ENCODE results near the gene CACNG4.

Gene CACNG4

DNA sequence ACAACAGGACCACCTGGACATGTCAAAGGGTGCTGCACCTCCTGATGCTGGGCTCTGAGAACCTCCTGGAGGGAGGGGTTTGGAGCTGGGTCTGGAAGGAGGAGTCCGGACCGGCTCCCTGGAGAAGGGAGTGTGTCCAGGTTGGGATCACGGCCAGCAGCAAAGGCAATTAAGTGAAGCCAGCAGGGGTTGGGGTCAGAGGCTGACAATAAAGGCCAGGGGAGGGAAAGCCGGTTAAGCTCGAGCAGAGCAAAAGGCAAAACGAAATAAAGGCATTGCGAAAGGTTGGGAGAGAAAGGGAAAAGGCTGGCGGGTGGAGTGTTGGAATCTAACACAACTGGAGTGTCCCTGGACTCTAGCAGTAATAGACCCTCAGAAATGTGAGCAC is 992 bp upstream of the CACNG4 start:
- peaks cover 5% of the 10 kb centered on the region for H3K4me1 ChIP-seq (ENCODE audit: control insufficient read depth, insufficient read depth, low read length)
- H3K27me3 ChIP-seq (ENCODE audit: control insufficient read depth, insufficient read depth, low read length): peaks cover 14% of the 10 kb centered on the region; the same call in 1 of the 2 replicates
- no peaks in the 10 kb centered on the region for H3K36me3 ChIP-seq (ENCODE audit: control insufficient read depth, insufficient read depth, low read length)
- H3K9me3 ChIP-seq (ENCODE audit: control insufficient read depth, insufficient read depth, low read length): no peaks in the 10 kb centered on the region
- DNase-seq (ENCODE audit: low read depth, low spot score): no peak
- WGBS (ENCODE audit: insufficient coverage, insufficient read length): no CpG with 5 or more reads among the region's 8 CpGs
- H3K27ac ChIP-seq (ENCODE audit: low read length): no peak overlapping the region
- peak overlapping the region; percentile 84; the same call in 1 of the 2 replicates for H3K4me3 ChIP-seq (ENCODE audit: low read length)

DNA sequence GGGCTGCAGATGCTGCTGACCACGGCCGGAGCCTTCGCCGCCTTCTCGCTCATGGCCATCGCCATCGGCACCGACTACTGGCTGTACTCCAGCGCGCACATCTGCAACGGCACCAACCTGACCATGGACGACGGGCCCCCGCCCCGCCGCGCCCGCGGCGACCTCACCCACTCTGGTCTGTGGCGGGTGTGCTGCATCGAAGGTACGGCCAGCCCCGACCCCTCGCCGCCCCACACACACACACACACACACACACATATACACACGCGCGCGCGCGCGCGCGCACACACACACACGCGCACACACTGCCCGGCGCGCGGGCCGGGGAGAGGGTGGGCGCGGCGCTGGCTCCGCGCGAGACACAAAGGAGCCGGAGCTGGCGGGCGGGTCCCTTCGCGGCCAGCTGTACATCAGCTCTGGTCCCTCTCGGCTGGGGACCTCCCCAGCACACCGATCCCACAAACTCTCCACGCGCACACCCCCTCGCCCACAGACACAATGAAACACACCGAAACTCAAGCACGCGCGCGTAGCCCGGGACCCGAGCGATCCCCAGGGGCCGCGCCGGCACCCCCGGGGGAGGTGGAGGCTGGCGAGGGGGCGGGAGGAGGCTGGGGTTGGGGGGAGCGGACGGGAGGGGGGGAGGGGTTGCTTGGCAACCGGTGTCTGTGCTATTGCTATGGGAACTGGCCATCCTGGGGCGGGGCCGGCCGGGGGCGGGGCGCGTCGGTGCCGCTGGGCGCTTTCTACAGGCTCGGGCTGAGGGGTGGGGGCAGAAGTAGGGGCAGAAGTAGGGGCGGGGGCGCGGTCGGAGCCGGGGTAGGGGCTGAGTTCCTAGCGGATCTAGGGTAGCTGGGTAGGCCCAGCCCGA is 658 bp downstream of the CACNG4 start:
- Histone ChIP-seq H3K27ac (ENCODE audit: low read length) (no peak overlapping the region), H3K27me3 (ENCODE audit: control insufficient read depth, insufficient read depth, low read length) (peaks cover 14% of the 10 kb centered on the region; the same call in 1 of the 2 replicates)
- no peak for DNase-seq (ENCODE audit: low read depth, low spot score)

DNA sequence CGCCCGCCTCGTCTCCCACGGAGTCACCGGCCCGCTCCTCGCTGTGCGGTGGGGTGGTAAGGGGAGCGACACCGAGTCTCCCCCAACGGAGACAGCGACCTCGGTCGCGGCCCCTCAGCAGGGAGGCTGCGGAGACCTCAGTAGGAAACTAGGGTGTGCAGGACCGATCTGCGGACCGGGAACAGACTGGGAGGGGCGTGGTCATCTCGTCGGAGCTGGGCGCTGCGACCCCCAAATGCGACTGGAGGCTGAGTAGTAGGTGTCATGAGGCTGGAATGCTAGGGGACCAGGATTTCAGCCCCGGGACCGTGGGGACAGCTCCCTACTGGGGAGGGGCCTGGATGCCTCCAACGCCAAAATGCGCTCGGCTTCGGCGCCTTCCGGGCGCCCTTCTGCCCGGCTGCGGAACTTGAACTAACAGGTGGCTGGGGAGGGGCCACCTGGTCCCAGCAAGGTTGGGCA is 1.3 kb downstream of the CACNG4 start:
- H3K27ac ChIP-seq (ENCODE audit: low read length): no peak overlapping the region
- H3K27me3 ChIP-seq (ENCODE audit: control insufficient read depth, insufficient read depth, low read length): peaks cover 14% of the 10 kb centered on the region; the same call in 1 of the 2 replicates
- peaks cover 5% of the 10 kb centered on the region for H3K4me1 ChIP-seq (ENCODE audit: control insufficient read depth, insufficient read depth, low read length)
- DNase-seq (ENCODE audit: low read depth, low spot score): no peak
- H3K4me3 ChIP-seq (ENCODE audit: low read length): peak overlapping the region; percentile 72; the same call in 1 of the 2 replicates
- no peaks in the 10 kb centered on the region for H3K36me3 ChIP-seq (ENCODE audit: control insufficient read depth, insufficient read depth, low read length)
- no peaks in the 10 kb centered on the region for H3K9me3 ChIP-seq (ENCODE audit: control insufficient read depth, insufficient read depth, low read length)
- no CpG with 5 or more reads among the region's 36 CpGs for WGBS (ENCODE audit: insufficient coverage, insufficient read length)

More for the DNA sequence above, 658 bp downstream of the CACNG4 start:
- Histone ChIP-seq H3K9me3 (ENCODE audit: control insufficient read depth, insufficient read depth, low read length) (no peaks in the 10 kb centered on the region), H3K36me3 (ENCODE audit: control insufficient read depth, insufficient read depth, low read length) (no peaks in the 10 kb centered on the region), H3K4me3 (ENCODE audit: low read length) (peak overlapping the region; percentile 84; the same call in 1 of the 2 replicates), H3K4me1 (ENCODE audit: control insufficient read depth, insufficient read depth, low read length) (peaks cover 5% of the 10 kb centered on the region)
- WGBS (ENCODE audit: insufficient coverage, insufficient read length): no CpG with 5 or more reads among the region's 92 CpGs

DNA sequence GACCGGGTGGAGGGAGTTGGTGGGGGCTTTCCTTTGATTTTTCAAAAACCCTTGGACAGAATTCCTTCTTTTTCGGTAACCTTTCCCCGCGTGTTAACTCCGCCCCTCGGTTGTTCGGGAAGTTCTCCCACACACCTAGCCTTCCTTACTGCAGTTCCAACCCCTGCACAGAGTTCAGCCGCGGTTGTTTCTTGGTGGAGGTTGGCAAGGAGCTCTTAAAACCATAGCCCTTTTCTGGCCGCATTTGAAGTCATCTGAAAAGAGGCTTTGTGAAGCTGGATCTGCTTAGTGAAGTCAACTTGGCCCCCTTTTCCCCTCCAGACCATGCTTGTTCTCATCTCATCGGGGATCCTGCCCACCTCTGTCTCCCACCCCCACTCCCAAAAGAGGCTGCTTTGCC is 1.8 kb downstream of the CACNG4 start:
- Histone ChIP-seq H3K9me3 (ENCODE audit: control insufficient read depth, insufficient read depth, low read length) (no peaks in the 10 kb centered on the region), H3K27ac (ENCODE audit: low read length) (no peak overlapping the region), H3K4me3 (ENCODE audit: low read length) (peak overlapping the region; percentile 72; the same call in 1 of the 2 replicates), H3K27me3 (ENCODE audit: control insufficient read depth, insufficient read depth, low read length) (peaks cover 14% of the 10 kb centered on the region; the same call in 1 of the 2 replicates), H3K36me3 (ENCODE audit: control insufficient read depth, insufficient read depth, low read length) (no peaks in the 10 kb centered on the region), H3K4me1 (ENCODE audit: control insufficient read depth, insufficient read depth, low read length) (peaks cover 5% of the 10 kb centered on the region)
- no peak for DNase-seq (ENCODE audit: low read depth, low spot score)
- WGBS (ENCODE audit: insufficient coverage, insufficient read length): no CpG with 5 or more reads among the region's 11 CpGs

DNA sequence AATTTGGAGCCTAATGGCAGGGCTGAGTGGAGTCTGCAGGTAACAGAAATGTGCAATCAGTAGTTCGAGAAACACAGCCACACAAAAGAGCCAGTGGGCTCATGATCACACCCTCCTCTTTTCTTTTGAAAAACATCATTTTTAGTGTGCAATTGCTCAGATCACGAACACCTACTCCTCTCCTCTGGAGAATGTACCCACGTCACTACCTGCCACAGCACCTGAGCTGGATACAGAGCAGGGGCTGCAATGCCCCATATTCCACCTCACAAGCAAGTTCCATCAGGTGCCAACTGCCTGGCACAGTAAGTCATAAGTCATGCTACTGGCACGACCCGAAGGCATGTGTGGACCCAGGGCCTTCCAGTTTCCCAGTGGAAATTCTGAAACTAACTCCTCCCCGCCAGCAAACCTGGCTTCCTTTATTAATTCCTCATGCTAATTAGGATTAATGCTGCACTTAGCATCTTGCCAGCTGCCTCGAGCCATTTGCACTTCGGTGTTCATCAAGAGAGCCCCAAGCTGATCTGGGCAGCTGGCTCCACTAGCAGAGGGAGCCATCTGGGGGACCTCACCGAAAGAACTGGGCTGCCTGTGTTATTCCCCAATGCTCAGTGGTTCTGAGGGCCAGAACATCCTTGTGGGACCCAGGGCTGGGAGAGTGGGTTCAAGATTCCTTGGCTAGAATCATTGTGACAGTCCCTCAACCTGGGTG is 2.4 kb downstream of the CACNG4 start:
- WGBS (ENCODE audit: insufficient coverage, insufficient read length): no CpG with 5 or more reads among the region's 9 CpGs
- peaks cover 5% of the 10 kb centered on the region for H3K4me1 ChIP-seq (ENCODE audit: control insufficient read depth, insufficient read depth, low read length)
- no peak overlapping the region for H3K4me3 ChIP-seq (ENCODE audit: low read length)
- H3K36me3 ChIP-seq (ENCODE audit: control insufficient read depth, insufficient read depth, low read length): no peaks in the 10 kb centered on the region
- no peaks in the 10 kb centered on the region for H3K9me3 ChIP-seq (ENCODE audit: control insufficient read depth, insufficient read depth, low read length)
- H3K27me3 ChIP-seq (ENCODE audit: control insufficient read depth, insufficient read depth, low read length): peaks cover 14% of the 10 kb centered on the region; the same call in 1 of the 2 replicates
- no peak overlapping the region for H3K27ac ChIP-seq (ENCODE audit: low read length)
- DNase-seq (ENCODE audit: low read depth, low spot score): no peak

DNA sequence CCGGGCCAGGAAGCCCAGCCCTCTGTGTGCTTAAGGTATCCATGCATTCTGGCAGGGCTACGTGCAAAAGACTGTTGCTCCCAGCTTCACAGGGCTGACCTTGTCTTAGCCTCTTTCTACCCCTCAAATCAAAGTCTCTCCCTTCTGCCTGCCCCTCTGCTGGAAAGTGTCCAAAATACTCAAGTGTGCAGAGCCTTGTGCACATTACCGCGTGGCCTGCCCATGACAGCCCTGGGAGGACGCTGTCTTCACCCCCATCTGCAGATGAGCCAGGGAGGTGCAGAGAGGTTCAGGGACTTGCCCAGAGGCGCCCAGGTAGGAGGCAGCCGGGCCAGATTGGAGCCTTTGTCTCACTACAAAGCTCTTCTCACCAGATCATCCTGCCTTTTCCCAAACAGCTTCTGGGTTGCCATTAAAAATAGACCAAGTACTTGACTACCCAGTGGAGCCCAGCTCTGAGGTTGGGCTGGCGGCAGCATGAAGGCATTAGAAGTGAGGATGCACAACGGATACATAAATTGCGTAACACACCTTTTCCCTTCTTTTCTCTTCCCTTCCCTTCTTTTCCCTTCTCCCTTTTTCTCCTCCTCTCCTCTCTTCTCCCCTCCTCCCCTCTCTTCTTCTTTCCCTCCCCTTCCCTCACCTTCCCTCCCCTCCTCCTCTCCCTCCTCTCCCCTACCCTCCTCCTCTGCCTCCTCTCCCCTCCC is 3.5 kb downstream of the CACNG4 start:
- H3K27me3 ChIP-seq (ENCODE audit: control insufficient read depth, insufficient read depth, low read length): peaks cover 14% of the 10 kb centered on the region; the same call in 1 of the 2 replicates
- no CpG with 5 or more reads among the region's 10 CpGs for WGBS (ENCODE audit: insufficient coverage, insufficient read length)

DNA sequence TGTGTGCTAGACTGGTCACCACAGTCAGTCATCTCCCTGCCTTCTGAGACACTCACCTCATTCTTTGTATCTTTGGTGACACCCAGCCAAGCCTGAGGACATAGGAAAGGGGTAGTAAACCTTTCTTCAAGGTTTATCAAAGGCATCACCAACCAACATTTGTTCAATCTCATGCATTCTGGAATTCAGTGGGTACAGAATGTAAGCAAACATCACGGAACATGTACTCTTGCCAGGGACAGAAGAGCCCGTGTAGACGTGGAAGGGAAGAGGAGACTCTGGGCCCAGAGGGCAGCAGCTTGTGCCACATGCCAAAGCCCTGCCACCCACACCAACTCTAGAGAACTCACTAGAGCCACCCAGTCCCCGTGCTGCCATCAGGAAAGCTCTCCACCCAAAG is 4.4 kb downstream of the CACNG4 start:
- no peaks in the 10 kb centered on the region for H3K36me3 ChIP-seq (ENCODE audit: control insufficient read depth, insufficient read depth, low read length)
- WGBS (ENCODE audit: insufficient coverage, insufficient read length): no CpG with 5 or more reads among the region's 4 CpGs
- no peak overlapping the region for H3K27ac ChIP-seq (ENCODE audit: low read length)
- DNase-seq (ENCODE audit: low read depth, low spot score): no peak
- H3K27me3 ChIP-seq (ENCODE audit: control insufficient read depth, insufficient read depth, low read length): peaks cover 8% of the 10 kb centered on the region; the same call in 1 of the 2 replicates
- no peaks in the 10 kb centered on the region for H3K9me3 ChIP-seq (ENCODE audit: control insufficient read depth, insufficient read depth, low read length)
- H3K4me1 ChIP-seq (ENCODE audit: control insufficient read depth, insufficient read depth, low read length): peaks cover 2% of the 10 kb centered on the region
- H3K4me3 ChIP-seq (ENCODE audit: low read length): no peak overlapping the region

More for the DNA sequence above, 3.5 kb downstream of the CACNG4 start:
- H3K4me3 ChIP-seq (ENCODE audit: low read length): no peak overlapping the region
- no peak overlapping the region for H3K27ac ChIP-seq (ENCODE audit: low read length)
- no peak for DNase-seq (ENCODE audit: low read depth, low spot score)
- peaks cover 5% of the 10 kb centered on the region for H3K4me1 ChIP-seq (ENCODE audit: control insufficient read depth, insufficient read depth, low read length)
- no peaks in the 10 kb centered on the region for H3K36me3 ChIP-seq (ENCODE audit: control insufficient read depth, insufficient read depth, low read length)
- H3K9me3 ChIP-seq (ENCODE audit: control insufficient read depth, insufficient read depth, low read length): no peaks in the 10 kb centered on the region

DNA sequence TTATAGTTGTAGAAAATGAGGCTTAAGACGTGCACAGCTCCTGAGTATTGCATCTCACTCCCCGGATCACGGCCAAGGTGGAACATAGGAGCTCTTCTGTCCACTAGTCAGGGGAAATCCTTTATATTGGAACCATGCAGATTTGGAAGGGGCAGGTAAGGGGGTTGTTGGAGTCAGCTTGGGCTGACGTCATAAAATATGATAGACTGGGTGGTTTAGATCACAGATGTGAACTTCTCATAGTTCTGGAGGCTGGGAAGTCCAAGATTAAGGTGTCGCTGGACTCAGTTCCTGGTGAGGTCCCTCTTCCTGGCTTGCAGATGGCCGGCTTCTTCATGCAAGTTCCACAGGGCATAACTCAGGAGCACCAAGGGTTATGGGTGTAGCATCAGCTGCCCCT is 5.6 kb downstream of the CACNG4 start:
- no peaks in the 10 kb centered on the region for H3K9me3 ChIP-seq (ENCODE audit: control insufficient read depth, insufficient read depth, low read length)
- H3K27me3 ChIP-seq (ENCODE audit: control insufficient read depth, insufficient read depth, low read length): peaks cover 7% of the 10 kb centered on the region; the same call in 1 of the 2 replicates
- no peak for DNase-seq (ENCODE audit: low read depth, low spot score)
- no peak overlapping the region for H3K4me3 ChIP-seq (ENCODE audit: low read length)
- no CpG with 5 or more reads among the region's 6 CpGs for whole genome bisulfite sequencing (ENCODE audit: insufficient coverage, insufficient read length)
- H3K36me3 ChIP-seq (ENCODE audit: control insufficient read depth, insufficient read depth, low read length): no peaks in the 10 kb centered on the region
- no peak overlapping the region for H3K27ac ChIP-seq (ENCODE audit: low read length)
- H3K4me1 ChIP-seq (ENCODE audit: control insufficient read depth, insufficient read depth, low read length): peaks cover 1% of the 10 kb centered on the region; the same call in 1 of the 2 replicates

DNA sequence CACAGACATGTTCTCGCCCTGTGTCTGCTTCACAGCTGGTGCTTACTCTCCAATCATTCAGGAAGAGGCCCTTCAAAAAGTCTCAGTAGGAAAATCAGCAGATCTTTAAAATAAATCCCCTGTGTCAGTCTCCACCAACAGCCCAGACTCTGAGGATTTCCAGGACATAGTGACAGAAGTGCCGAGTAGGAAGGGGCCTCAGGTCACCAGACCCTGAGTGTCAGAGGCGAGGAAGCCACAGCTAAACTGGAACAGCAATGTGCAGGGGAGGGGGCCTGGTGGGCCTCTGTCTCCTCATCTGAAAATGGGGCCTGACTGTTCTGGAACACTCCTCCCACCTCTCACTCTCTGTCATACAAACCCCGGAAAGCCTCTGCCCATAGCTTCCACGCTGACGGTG is 6.3 kb downstream of the CACNG4 start:
- Histone ChIP-seq H3K36me3 (ENCODE audit: control insufficient read depth, insufficient read depth, low read length) (no peaks in the 10 kb centered on the region), H3K4me3 (ENCODE audit: low read length) (no peak overlapping the region), H3K4me1 (ENCODE audit: control insufficient read depth, insufficient read depth, low read length) (peaks cover under 1% of the 10 kb centered on the region; the same call in 1 of the 2 replicates), H3K27me3 (ENCODE audit: control insufficient read depth, insufficient read depth, low read length) (peaks cover 6% of the 10 kb centered on the region; the same call in 1 of the 2 replicates), H3K27ac (ENCODE audit: low read length) (no peak overlapping the region), H3K9me3 (ENCODE audit: control insufficient read depth, insufficient read depth, low read length) (no peaks in the 10 kb centered on the region)
- no CpG with 5 or more reads among the region's 6 CpGs for WGBS (ENCODE audit: insufficient coverage, insufficient read length)
- no peak for DNase-seq (ENCODE audit: low read depth, low spot score)

DNA sequence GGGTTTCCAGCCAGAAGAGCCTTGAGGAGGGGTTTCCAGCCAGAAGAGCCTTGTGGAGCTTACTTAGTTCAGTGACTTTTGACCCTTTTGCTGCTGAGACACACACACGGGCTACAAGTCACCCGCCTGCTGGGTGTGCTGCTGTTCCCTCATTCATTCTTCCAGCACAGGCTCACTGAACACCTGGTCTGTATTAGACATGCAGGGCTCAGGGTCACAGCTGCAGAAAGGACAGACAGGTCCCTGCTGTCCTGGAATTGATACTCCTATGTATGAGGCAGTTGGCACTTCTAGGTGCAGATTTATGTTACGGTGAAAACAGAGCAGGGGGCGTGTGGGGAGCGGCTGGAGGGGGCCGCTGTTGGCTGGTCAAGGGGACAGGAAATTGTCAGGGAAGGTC is 6.8 kb downstream of the CACNG4 start:
- whole genome bisulfite sequencing (ENCODE audit: insufficient coverage, insufficient read length): no CpG with 5 or more reads among the region's 6 CpGs
- DNase-seq (ENCODE audit: low read depth, low spot score): no peak
- H3K36me3 ChIP-seq (ENCODE audit: control insufficient read depth, insufficient read depth, low read length): no peaks in the 10 kb centered on the region
- H3K4me3 ChIP-seq (ENCODE audit: low read length): no peak overlapping the region
- H3K4me1 ChIP-seq (ENCODE audit: control insufficient read depth, insufficient read depth, low read length): no peaks in the 10 kb centered on the region
- H3K27me3 ChIP-seq (ENCODE audit: control insufficient read depth, insufficient read depth, low read length): peaks cover 3% of the 10 kb centered on the region; the same call in 1 of the 2 replicates
- H3K27ac ChIP-seq (ENCODE audit: low read length): no peak overlapping the region
- no peaks in the 10 kb centered on the region for H3K9me3 ChIP-seq (ENCODE audit: control insufficient read depth, insufficient read depth, low read length)
